ENCODE measurements around the gene PLIN3.

PLIN3 gene

GRCh38 chr19:4830768-4831265 lies 36.6 kb downstream of the PLIN3 start:
- Histone ChIP-seq H3K4me3 (ENCODE audit: low read depth, low read length, poor library complexity, severe bottlenecking) (peak overlapping the region; percentile 85), H3K4me2 (ENCODE audit: low read length) (peak overlapping the region; percentile 94), H4K20me1 (ENCODE audit: insufficient read depth, low read length) (no peaks in the 10 kb centered on the region), H3K36me3 (ENCODE audit: insufficient read depth, low read length) (no peaks in the 10 kb centered on the region), H2AFZ (ENCODE audit: low read length) (no peak overlapping the region), H3F3A (ENCODE audit: insufficient read depth, low read length) (no peaks in the 10 kb centered on the region), H3K9ac (ENCODE audit: low read length) (peak overlapping the region; percentile 91), H3K4me1 (ENCODE audit: insufficient read depth, low read length, severe bottlenecking) (peaks cover 30% of the 10 kb centered on the region), H3K27me3 (ENCODE audit: insufficient read depth, low read length) (no peaks in the 10 kb centered on the region), H3K9me2 (ENCODE audit: low read depth, low read length) (no peaks in the 10 kb centered on the region), H3K9me3 (ENCODE audit: low read length) (no peaks in the 10 kb centered on the region), H3K27ac (ENCODE audit: low read depth, low read length, poor library complexity, severe bottlenecking) (peak overlapping the region; percentile 88), H3K79me2 (ENCODE audit: insufficient read depth, low read length) (peaks cover 19% of the 10 kb centered on the region; the same call in 1 of the 2 replicates)
- TF ChIP-seq EZH2 (IDR thresholded peaks at IDR 0.05; ENCODE audit: borderline replicate concordance, low read length) (no peak), CTCF (IDR thresholded peaks at IDR 0.05; ENCODE audit: low read length) (no peak)

- Histone ChIP-seq H3K9ac (ENCODE audit: low read length) (peak overlapping the region; percentile 91), H3K79me2 (ENCODE audit: insufficient read depth, low read length) (peaks cover 19% of the 10 kb centered on the region; the same call in 1 of the 2 replicates), H3K4me2 (ENCODE audit: low read length) (peak overlapping the region; percentile 94)
These were observed 37.1 kb downstream of the PLIN3 start for GRCh38 chr19:4830332-4830731.

GRCh38 chr19:4829001-4829712 lies 38.3 kb downstream of the PLIN3 start:
- Histone ChIP-seq H3K27ac (ENCODE audit: low read depth, low read length, poor library complexity, severe bottlenecking) (peak overlapping the region; percentile 88), H3K9me3 (ENCODE audit: low read length) (no peaks in the 10 kb centered on the region), H3K4me2 (ENCODE audit: low read length) (peak overlapping the region; percentile 48), H3K27me3 (ENCODE audit: insufficient read depth, low read length) (no peaks in the 10 kb centered on the region), H4K20me1 (ENCODE audit: insufficient read depth, low read length) (no peaks in the 10 kb centered on the region), H3K9ac (ENCODE audit: low read length) (peak overlapping the region; percentile 22; the same call in 1 of the 2 replicates), H3K4me1 (ENCODE audit: insufficient read depth, low read length, severe bottlenecking) (peaks cover 30% of the 10 kb centered on the region), H3K79me2 (ENCODE audit: insufficient read depth, low read length) (peaks cover 19% of the 10 kb centered on the region), H2AFZ (ENCODE audit: low read length) (no peak overlapping the region), H3K9me2 (ENCODE audit: low read depth, low read length) (no peaks in the 10 kb centered on the region), H3F3A (ENCODE audit: insufficient read depth, low read length) (no peaks in the 10 kb centered on the region), H3K4me3 (ENCODE audit: low read depth, low read length, poor library complexity, severe bottlenecking) (peak overlapping the region; percentile 85), H3K36me3 (ENCODE audit: insufficient read depth, low read length) (no peaks in the 10 kb centered on the region; the same call in 1 of the 2 replicates)
- TF ChIP-seq CTCF (IDR thresholded peaks at IDR 0.05; ENCODE audit: low read length) (peak; percentile 52), EZH2 (IDR thresholded peaks at IDR 0.05; ENCODE audit: borderline replicate concordance, low read length) (no peak)

More at GRCh38 chr19:4830332-4830731, 37.1 kb downstream of the PLIN3 start:
- Histone ChIP-seq H3K36me3 (ENCODE audit: insufficient read depth, low read length) (no peaks in the 10 kb centered on the region; the same call in 1 of the 2 replicates), H3F3A (ENCODE audit: insufficient read depth, low read length) (no peaks in the 10 kb centered on the region), H2AFZ (ENCODE audit: low read length) (no peak overlapping the region), H3K4me3 (ENCODE audit: low read depth, low read length, poor library complexity, severe bottlenecking) (peak overlapping the region; percentile 85), H3K9me3 (ENCODE audit: low read length) (no peaks in the 10 kb centered on the region), H3K4me1 (ENCODE audit: insufficient read depth, low read length, severe bottlenecking) (peaks cover 30% of the 10 kb centered on the region), H3K9me2 (ENCODE audit: low read depth, low read length) (no peaks in the 10 kb centered on the region), H4K20me1 (ENCODE audit: insufficient read depth, low read length) (no peaks in the 10 kb centered on the region), H3K27me3 (ENCODE audit: insufficient read depth, low read length) (no peaks in the 10 kb centered on the region), H3K27ac (ENCODE audit: low read depth, low read length, poor library complexity, severe bottlenecking) (peak overlapping the region; percentile 88)
- no peak for TF ChIP-seq EZH2 (IDR thresholded peaks at IDR 0.05; ENCODE audit: borderline replicate concordance, low read length)
- TF ChIP-seq CTCF (IDR thresholded peaks at IDR 0.05; ENCODE audit: low read length) = no peak

All from OCI-LY1 (cell line).